ENCODE data around the gene HIPK2.
"Not testable (repeated sequence)": the region's sequence is repeated elsewhere in the genome, so short reads cannot be mapped to it uniquely, and the experiment has no call there.

Gene HIPK2

DNA sequence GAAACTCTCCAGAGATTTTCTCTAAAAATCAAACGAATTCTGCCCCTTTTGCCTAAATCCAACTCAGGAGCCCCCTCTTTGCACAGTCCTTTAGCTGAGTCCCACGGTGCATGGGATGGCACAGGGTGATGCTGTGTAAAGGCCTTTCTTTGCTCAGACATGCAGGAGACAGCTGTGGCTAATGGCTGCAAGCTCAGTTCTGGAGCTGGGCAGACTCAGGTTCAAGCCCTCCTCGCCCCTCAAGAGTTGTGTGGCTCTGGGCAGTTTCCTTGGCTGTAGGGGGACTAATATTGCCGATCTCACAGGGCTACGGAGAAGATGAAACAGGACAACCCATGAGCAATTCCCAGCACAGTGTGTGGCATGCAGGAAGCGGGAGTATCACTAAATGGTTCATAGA, 211.7 kb downstream of the HIPK2 start:
- no peaks in the 10 kb centered on the region for H3K27me3 ChIP-seq (ENCODE audit: control insufficient read depth in 1 of 2, insufficient read depth in 2 of 2, low read length in 2 of 2)
- H3K36me3 ChIP-seq (ENCODE audit: control insufficient read depth in 2 of 2, insufficient read depth in 2 of 2, low read length in 2 of 2) = no peaks in the 10 kb centered on the region
- H3K4me1 ChIP-seq (ENCODE audit: control insufficient read depth, insufficient read depth, low read length) = no peaks in the 10 kb centered on the region
- H3K4me3 ChIP-seq (ENCODE audit: low read length in 2 of 2) = no peak overlapping the region
- H3K27ac ChIP-seq (ENCODE audit: low read length) = no peak overlapping the region
- no peak overlapping the region for H3K9ac ChIP-seq (ENCODE audit: low read length in 2 of 2)
- H3K9me3 ChIP-seq (ENCODE audit: control insufficient read depth in 2 of 2, low read length in 2 of 2) = no peaks in the 10 kb centered on the region

GRCh38 chr7:139563856-139564255, 213.9 kb downstream of the HIPK2 start:
- Histone ChIP-seq H3K9ac (ENCODE audit: low read length in 2 of 2) (no peak overlapping the region), H3K9me3 (ENCODE audit: control insufficient read depth in 2 of 2, low read length in 2 of 2) (no peaks in the 10 kb centered on the region), H3K27ac (ENCODE audit: low read length) (no peak overlapping the region), H3K36me3 (ENCODE audit: control insufficient read depth in 2 of 2, insufficient read depth in 2 of 2, low read length in 2 of 2) (no peaks in the 10 kb centered on the region), H3K27me3 (ENCODE audit: control insufficient read depth in 1 of 2, insufficient read depth in 2 of 2, low read length in 2 of 2) (peaks cover 0 to 1% of the 10 kb centered on the region in 2 donors), H3K4me3 (ENCODE audit: low read length in 2 of 2) (no peak overlapping the region), H3K4me1 (ENCODE audit: control insufficient read depth, insufficient read depth, low read length) (no peaks in the 10 kb centered on the region)

DNA sequence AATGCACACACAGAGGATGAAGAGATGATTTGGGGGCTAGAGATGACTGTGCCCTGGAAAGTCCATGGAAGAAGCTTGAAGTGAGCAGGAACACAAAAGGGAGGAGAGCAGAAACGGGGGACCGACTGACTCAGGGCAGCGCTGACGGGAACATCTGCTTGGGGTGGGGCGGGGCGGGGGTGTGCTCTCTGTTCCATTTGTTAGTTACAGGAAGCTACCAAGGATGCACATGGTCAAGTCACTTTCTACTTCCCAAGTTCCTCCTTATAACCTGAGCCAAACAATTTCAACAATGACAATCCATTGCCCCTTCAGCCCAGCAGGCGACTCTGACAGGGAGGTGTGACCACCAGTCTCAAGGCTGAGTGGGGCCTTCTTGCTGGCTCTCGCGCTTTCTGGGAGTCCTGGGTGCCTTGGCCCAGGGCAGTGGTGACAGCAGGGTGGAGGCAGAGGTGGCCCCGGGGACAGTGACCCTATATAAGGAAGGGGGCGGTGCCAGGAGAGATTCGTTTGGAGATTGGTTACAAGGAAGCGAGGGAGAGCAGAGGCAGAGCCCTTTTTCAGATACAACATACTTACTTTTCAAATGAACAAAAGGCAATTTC, 214.7 kb downstream of the HIPK2 start:
- no peaks in the 10 kb centered on the region for H3K4me1 ChIP-seq (ENCODE audit: control insufficient read depth, insufficient read depth, low read length)
- H3K27ac ChIP-seq (ENCODE audit: low read length) = no peak overlapping the region
- no peak overlapping the region for H3K4me3 ChIP-seq (ENCODE audit: low read length in 2 of 2)
- peaks cover 0 to 2% of the 10 kb centered on the region in 2 donors for H3K27me3 ChIP-seq (ENCODE audit: control insufficient read depth in 1 of 2, insufficient read depth in 2 of 2, low read length in 2 of 2)
- H3K9ac ChIP-seq (ENCODE audit: low read length in 2 of 2) = no peak overlapping the region
- H3K9me3 ChIP-seq (ENCODE audit: control insufficient read depth in 2 of 2, low read length in 2 of 2) = no peaks in the 10 kb centered on the region
- H3K36me3 ChIP-seq (ENCODE audit: control insufficient read depth in 2 of 2, insufficient read depth in 2 of 2, low read length in 2 of 2) = no peaks in the 10 kb centered on the region

DNA sequence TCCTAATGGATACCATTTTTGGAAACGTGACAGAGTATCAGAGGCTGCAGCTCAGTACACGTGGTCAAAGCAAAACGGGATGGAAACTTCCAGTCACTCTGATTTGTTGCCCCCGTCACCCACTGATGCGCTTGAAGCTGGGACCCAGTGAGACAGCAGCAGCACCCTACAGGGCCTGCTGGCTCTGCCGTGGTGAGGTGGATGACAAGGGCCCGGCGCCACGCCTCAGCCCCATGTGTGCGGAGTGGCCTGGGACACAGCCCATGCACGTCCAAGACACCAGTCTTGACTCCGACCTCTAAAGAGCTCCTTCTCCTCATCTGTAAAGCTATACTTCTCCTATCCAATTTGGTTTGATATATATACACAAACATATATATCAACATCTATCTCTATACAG, 215.3 kb downstream of the HIPK2 start:
- H3K4me3 ChIP-seq (ENCODE audit: low read length in 2 of 2) = no peak overlapping the region
- no peaks in the 10 kb centered on the region for H3K4me1 ChIP-seq (ENCODE audit: control insufficient read depth, insufficient read depth, low read length)
- no peak overlapping the region for H3K27ac ChIP-seq (ENCODE audit: low read length)
- no peaks in the 10 kb centered on the region for H3K9me3 ChIP-seq (ENCODE audit: control insufficient read depth in 2 of 2, low read length in 2 of 2)
- peaks cover 0 to 2% of the 10 kb centered on the region in 2 donors for H3K27me3 ChIP-seq (ENCODE audit: control insufficient read depth in 1 of 2, insufficient read depth in 2 of 2, low read length in 2 of 2)
- H3K36me3 ChIP-seq (ENCODE audit: control insufficient read depth in 2 of 2, insufficient read depth in 2 of 2, low read length in 2 of 2) = no peaks in the 10 kb centered on the region
- no peak overlapping the region for H3K9ac ChIP-seq (ENCODE audit: low read length in 2 of 2)

DNA sequence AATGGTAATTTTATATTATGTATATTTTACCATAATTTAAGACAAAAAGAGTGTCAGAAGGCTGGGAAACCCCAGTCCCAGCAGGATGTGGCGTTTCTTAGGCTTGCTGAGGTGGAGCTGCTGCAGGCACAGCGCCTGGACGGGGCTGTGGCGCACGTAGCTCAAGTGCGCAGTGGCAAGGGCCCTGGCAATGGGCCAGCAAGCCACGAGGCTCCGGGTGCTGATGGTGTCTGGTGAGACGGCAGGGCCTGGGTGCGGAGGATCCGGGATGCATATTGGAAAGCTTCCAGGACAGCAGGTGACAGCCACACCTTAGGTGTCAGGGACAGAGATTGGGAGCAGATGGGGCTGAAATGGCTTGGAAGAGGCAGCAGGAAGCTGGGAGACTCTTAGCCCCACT, 217.1 kb downstream of the HIPK2 start:
- Histone ChIP-seq H3K9me3 (ENCODE audit: control insufficient read depth in 2 of 2, low read length in 2 of 2) (no peaks in the 10 kb centered on the region), H3K27ac (ENCODE audit: low read length) (no peak overlapping the region), H3K4me3 (ENCODE audit: low read length in 2 of 2) (no peak overlapping the region), H3K9ac (ENCODE audit: low read length in 2 of 2) (no peak overlapping the region), H3K36me3 (ENCODE audit: control insufficient read depth in 2 of 2, insufficient read depth in 2 of 2, low read length in 2 of 2) (no peaks in the 10 kb centered on the region), H3K27me3 (ENCODE audit: control insufficient read depth in 1 of 2, insufficient read depth in 2 of 2, low read length in 2 of 2) (peaks cover 0 to 2% of the 10 kb centered on the region in 2 donors), H3K4me1 (ENCODE audit: control insufficient read depth, insufficient read depth, low read length) (no peaks in the 10 kb centered on the region)

- H3K27me3 ChIP-seq (ENCODE audit: control insufficient read depth in 1 of 2, insufficient read depth in 2 of 2, low read length in 2 of 2) = peaks cover 0 to 2% of the 10 kb centered on the region in 2 donors
- no peaks in the 10 kb centered on the region for H3K36me3 ChIP-seq (ENCODE audit: control insufficient read depth in 2 of 2, insufficient read depth in 2 of 2, low read length in 2 of 2)
- H3K9me3 ChIP-seq (ENCODE audit: control insufficient read depth in 2 of 2, low read length in 2 of 2) = no peaks in the 10 kb centered on the region
- no peak overlapping the region for H3K27ac ChIP-seq (ENCODE audit: low read length)
- no peak overlapping the region for H3K9ac ChIP-seq (ENCODE audit: low read length in 2 of 2)
- H3K4me1 ChIP-seq (ENCODE audit: control insufficient read depth, insufficient read depth, low read length) = no peaks in the 10 kb centered on the region
- H3K4me3 ChIP-seq (ENCODE audit: low read length in 2 of 2) = no peak overlapping the region
Observed at GRCh38 chr7:139560199-139560598, 217.6 kb downstream of the HIPK2 start.

GRCh38 chr7:139559364-139560105, 218.3 kb downstream of the HIPK2 start:
- Histone ChIP-seq H3K9me3 (ENCODE audit: control insufficient read depth in 2 of 2, low read length in 2 of 2) (no peaks in the 10 kb centered on the region), H3K27me3 (ENCODE audit: control insufficient read depth in 1 of 2, insufficient read depth in 2 of 2, low read length in 2 of 2) (peaks cover 0 to 2% of the 10 kb centered on the region in 2 donors), H3K4me1 (ENCODE audit: control insufficient read depth, insufficient read depth, low read length) (no peaks in the 10 kb centered on the region), H3K9ac (ENCODE audit: low read length in 2 of 2) (no peak overlapping the region), H3K4me3 (ENCODE audit: low read length in 2 of 2) (no peak overlapping the region), H3K36me3 (ENCODE audit: control insufficient read depth in 2 of 2, insufficient read depth in 2 of 2, low read length in 2 of 2) (no peaks in the 10 kb centered on the region), H3K27ac (ENCODE audit: low read length) (no peak overlapping the region)

DNA sequence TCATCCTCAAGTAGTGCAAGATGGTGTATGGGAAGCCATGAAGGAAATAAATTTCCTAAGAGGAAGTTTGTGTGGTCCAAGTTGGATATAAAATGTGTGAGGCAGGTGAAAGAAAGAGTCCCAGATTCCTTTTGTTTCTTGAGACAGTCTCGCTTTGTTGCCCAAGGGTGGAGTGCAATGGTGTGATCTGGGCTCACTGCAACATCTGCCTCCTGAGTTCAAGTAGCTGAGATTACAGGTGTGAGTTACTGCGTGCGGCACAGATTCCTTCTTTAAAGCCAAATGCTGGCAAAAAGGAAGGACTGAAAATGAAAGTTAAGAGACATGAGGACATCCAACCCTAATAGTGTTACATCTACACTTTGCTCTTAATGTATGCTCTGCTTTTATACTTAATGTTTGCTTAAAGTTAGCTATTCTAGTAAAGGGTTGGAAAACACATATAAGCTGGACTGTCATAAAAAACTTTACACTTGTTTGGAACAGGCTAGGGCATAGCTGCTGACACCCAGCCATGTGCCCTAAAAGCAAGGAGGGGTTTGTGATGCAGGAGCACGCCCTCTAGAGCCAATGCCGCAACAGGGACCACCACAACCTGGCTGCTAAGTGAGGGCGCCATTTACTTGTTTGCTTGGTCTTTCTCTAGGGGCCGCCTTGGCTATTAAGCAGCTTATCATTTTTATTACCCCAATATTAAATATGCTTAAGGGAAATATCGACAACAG, 219.8 kb downstream of the HIPK2 start:
- no peak overlapping the region for H3K27ac ChIP-seq (ENCODE audit: low read length)
- no peak overlapping the region for H3K9ac ChIP-seq (ENCODE audit: low read length in 2 of 2)
- H3K4me1 ChIP-seq (ENCODE audit: control insufficient read depth, insufficient read depth, low read length) = no peaks in the 10 kb centered on the region
- H3K9me3 ChIP-seq (ENCODE audit: control insufficient read depth in 2 of 2, low read length in 2 of 2) = no peaks in the 10 kb centered on the region
- H3K36me3 ChIP-seq (ENCODE audit: control insufficient read depth in 2 of 2, insufficient read depth in 2 of 2, low read length in 2 of 2) = no peaks in the 10 kb centered on the region
- peaks cover 0 to 2% of the 10 kb centered on the region in 2 donors for H3K27me3 ChIP-seq (ENCODE audit: control insufficient read depth in 1 of 2, insufficient read depth in 2 of 2, low read length in 2 of 2)
- H3K4me3 ChIP-seq (ENCODE audit: low read length in 2 of 2) = no peak overlapping the region

GRCh38 chr7:139553991-139554700, 223.7 kb downstream of the HIPK2 start:
- H3K4me1 ChIP-seq (ENCODE audit: control insufficient read depth, insufficient read depth, low read length); H3K27me3 ChIP-seq (ENCODE audit: control insufficient read depth in 1 of 2, insufficient read depth in 2 of 2, low read length in 2 of 2); H3K36me3 ChIP-seq (ENCODE audit: control insufficient read depth in 2 of 2, insufficient read depth in 2 of 2, low read length in 2 of 2); H3K4me3 ChIP-seq (ENCODE audit: low read length in 2 of 2); H3K9ac ChIP-seq (ENCODE audit: low read length in 2 of 2); H3K9me3 ChIP-seq (ENCODE audit: control insufficient read depth in 2 of 2, low read length in 2 of 2); H3K27ac ChIP-seq (ENCODE audit: low read length): not testable (repeated sequence)

DNA sequence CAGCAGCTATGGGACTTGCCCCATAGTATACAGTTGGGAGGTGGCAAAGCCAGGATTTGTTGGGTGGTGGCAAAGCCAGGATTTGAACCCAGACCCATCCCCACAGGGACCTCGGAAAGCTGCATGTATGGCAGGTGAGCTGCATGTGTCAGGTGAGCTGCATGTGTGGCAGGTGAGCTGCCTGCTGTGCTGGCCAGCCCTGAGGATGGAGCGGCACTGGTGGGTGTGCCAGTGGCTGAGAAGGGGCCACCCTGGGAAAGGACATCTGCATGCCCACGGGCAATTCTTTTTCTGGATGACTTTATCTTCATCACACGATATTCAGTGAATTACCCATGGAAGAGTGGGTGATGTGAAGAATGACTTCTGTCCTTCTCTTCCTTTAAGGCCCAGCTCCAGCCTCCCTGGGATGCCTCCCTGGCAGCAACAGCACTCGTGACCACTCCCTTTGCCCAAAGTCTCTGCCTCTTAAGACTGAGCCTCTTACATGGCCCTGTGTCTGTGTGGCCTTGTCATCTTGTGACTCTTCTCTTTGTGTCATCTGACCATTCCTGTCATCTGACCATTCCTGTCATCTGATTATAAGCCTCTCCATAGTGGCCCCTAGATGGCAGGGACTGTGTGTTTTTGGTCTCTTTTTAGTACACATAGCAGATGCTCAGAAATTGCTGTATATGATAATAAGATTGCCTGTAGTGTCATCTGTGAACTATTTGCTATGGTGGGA, 229.3 kb downstream of the HIPK2 start:
- Histone ChIP-seq H3K27me3 (ENCODE audit: control insufficient read depth in 1 of 2, insufficient read depth in 2 of 2, low read length in 2 of 2) (no peaks in the 10 kb centered on the region), H3K9ac (ENCODE audit: low read length in 2 of 2) (no peak overlapping the region), H3K4me1 (ENCODE audit: control insufficient read depth, insufficient read depth, low read length) (no peaks in the 10 kb centered on the region), H3K27ac (ENCODE audit: low read length) (no peak overlapping the region), H3K9me3 (ENCODE audit: control insufficient read depth in 2 of 2, low read length in 2 of 2) (no peaks in the 10 kb centered on the region), H3K4me3 (ENCODE audit: low read length in 2 of 2) (no peak overlapping the region), H3K36me3 (ENCODE audit: control insufficient read depth in 2 of 2, insufficient read depth in 2 of 2, low read length in 2 of 2) (no peaks in the 10 kb centered on the region)

Measured in stomach smooth muscle (tissue), 2 donors.